GM21367 (cell line): ENCODE results near the gene SOHLH2.

Experiments used
- ATAC-seq: cut with Tn5 transposase; IDR thresholded peaks from one replicate; pipeline ENCODE4 v1.9.1; 2021; ENCODE audit not compliant: unreplicated experiment

Gene SOHLH2

DNA sequence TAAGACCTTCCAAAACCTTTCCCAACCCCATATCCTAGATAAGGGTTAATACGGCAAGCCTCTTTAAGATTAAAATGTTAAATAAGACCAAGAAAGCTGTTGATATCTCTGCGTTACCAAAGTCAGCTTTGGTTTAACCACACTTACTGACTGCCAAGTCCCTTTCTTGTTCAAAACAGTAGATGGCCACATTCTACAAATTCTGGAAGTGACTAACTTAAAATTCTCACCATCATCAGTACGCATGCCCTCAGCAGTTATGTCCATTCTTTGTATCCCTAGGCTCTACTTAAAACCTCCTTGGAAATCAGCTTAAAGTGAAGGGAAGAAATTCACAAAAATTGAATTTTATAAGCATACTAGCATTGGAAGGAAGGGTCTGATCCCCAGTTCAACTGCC, 23.6 kb downstream of the SOHLH2 start:
- ATAC-seq: no peak

DNA sequence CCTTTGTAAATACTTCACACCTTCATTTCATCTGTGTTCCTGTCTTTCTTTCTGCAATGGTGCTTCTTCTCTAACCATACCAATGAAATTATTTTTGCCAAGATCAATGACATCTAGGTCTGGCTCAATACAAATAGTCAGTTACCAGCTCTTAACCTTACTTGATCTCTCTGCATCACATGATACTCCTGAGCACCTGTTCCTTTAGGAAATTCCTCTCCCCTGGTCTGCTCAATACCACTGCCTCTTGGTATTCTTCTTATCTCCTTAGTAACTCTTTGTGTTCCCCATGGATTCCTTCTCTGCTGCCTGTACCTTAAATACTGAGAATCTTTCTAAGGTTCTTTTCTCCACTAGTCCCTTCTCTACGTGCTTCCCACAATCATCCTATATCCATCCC, 25.9 kb downstream of the SOHLH2 start:
- no peak for ATAC-seq

DNA sequence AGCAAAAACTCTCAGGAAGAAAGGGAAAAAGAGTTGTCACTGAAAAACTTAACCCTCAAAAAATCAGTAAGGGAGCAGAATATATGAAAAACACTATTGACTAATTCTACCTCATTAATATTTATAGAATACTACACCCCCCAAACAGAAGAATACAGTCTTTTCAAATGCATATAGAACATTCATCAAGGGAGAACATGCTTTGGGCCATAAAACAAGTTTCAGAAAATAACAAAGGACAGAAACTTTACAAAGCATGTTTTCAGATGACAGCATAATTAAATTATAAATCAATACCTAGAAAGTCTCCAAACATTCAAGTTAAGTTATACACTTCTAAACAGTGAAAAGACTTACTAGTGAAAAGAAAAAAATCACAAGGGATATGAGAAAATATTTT, 30.5 kb downstream of the SOHLH2 start:
- ATAC-seq: no peak

DNA sequence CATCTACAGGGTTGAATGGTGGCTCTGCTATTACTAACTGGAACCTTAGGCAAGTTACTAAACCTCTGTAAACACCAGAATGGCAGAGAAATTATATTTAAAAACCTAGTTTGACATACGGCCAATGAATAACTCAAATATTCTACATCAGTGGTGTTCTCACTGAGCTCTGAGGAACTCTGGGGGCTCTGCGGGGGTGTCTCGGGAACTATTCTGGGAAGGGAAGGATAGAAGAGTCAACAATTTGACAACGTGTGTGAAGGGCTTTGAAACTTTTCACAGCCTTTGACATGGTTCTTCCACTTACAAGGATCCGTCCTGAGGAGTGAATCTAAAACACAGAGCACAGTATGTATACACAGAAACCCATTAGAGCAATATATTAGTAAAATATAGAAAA, 38.7 kb downstream of the SOHLH2 start:
- ATAC-seq: no peak

DNA sequence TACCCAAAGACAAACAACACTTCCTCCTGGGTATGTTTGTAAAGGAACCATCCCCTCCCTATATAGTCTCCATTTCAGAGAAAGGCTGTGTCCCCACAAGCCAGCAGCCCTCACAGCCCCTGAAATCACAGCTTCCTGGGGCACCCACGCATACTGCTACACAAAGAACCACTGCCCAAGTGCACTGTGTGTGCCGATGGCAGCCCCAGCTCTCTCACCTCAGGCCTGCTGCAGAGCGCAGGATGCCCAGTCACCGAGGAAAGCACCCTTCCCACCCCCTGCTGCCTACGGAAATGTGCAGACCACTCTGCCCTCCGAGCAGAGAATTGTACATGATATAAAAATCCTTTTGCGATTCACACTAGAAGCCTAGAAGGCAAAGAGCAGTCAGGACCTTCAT, 39.4 kb downstream of the SOHLH2 start:
- ATAC-seq: no peak

DNA sequence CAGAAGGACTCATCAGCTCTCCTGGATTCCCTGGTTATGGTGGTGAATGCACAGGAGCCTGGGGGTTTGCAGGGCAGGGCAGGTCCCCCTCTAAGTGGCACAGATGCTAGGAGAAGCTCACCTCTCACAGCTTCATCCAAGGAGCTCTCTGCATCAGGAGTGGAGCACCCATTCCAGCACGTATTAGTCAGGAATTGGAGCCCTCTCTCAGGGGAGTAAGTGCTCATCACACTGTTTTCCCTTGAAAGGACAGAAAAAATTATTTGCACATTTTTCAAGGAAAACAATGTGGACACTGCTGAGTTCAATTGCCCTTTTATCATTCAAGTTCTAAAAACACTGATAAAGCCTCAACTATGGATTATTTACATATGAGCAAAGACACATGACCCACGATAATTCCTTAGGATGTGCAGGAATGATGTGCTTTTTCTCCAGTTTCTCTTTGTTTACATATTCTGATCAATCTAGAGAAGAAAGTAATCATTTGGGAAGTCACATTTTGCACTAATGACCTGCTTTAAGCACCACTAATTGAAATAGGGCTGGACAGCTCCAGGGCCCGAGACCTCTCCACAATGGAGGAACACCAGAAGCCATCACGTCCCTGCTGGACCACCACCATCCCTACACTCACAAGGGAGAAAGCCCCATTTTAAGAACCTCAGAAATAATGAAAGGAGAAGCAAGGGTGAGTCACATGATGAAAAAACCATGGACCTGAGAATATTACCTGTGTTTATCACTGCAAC, 40.6 kb downstream of the SOHLH2 start:
- ATAC-seq: no peak

DNA sequence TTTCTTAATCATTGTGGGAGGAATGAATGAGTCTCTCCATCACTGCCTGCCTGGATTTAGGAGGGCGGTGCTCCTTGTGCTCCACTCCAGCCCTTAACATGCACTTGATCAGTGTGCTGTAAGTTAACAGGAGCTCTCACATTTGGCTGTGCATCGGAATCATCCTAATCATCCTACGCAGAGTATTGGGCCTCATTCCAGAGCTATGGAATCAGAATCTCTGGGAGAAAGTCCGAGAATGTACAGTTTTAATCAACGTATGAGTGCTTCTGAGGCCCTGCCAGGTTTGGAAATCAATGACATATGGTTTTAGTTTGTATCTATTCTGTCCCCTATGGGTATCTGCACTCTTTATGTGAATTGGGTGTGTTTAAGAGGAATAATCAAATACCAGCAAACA, 48.3 kb downstream of the SOHLH2 start:
- ATAC-seq: no peak

DNA sequence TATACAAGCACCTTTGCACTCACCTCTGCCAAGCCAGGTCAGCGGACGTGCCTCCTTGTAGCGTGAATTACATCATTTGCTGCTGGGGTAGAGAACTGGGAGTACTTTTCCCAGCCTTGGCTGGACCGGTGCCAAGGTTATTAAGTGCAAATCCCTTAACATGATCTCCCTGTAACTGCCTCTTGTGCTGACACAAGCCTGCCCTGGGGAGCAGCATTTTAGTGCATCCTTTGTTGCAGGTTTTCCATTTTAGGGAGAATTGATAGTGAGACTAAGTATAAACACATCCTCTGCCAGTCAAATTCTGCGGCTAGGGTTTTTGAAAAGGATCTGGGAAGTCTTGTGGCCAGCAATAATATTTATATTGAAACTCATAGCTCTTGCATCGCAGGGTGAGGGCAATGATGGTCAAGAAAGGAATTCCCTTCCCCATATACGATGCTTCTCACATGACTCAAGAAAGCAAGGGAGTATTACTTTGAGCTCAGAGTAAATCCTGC, 50.5 kb downstream of the SOHLH2 start:
- ATAC-seq: no peak

DNA sequence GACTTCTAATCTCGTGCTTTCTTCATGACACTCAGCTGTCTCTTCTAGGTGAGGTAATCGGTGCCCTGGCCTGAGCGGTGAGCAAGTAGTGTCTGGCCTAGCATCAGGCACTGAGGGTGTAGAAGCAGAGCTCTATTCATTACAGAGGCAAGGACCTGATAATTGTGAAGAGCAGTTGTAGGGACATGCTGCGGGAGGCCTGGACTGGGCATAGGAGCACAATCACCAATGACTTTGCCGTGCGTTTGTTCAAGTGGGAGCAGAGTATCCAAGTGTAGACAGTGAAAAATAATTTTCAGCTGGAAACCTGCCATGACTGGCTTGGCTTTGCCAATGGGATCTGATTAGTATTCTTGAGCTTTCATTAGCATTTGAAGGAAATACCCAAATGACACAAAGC, 51.1 kb downstream of the SOHLH2 start:
- ATAC-seq: no peak

DNA sequence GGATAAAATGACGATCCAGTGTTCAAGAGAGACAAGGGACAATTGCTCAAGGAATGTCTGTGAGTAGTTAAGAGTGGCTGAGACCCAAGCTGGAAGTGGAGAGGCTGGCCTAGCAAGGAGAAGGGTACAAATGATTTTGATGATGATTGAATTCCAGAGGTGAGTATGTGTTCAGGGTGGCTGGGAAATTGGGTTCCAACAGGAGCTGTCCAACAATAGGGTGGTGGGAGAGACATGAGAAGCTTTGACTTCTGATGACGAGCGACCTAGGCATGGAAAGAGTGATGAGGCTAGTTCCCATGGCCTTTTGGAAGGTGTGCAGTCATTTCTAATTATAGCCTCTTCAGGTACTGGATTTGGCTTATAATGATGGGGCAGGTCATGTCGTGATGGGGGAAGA, 54.1 kb downstream of the SOHLH2 start:
- no peak for ATAC-seq

DNA sequence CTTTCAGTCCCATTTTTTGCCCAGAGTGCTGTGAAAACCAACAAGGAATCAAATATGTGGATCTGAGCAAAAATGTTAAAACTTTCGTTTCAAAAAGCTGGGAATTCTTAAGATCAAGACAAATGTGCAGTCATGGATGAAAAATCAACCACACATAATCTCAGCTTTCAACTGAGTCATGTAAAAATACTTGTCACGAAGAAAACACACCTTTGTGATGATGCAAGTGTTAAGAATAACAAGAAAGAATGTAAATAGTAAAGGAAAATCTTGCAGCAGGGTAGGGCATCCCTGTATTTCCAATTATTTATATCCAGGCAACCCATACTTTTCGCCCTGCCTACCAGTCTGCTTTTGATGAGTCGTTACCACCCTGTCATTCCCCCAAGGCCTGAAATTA, 55.7 kb downstream of the SOHLH2 start:
- no peak for ATAC-seq

DNA sequence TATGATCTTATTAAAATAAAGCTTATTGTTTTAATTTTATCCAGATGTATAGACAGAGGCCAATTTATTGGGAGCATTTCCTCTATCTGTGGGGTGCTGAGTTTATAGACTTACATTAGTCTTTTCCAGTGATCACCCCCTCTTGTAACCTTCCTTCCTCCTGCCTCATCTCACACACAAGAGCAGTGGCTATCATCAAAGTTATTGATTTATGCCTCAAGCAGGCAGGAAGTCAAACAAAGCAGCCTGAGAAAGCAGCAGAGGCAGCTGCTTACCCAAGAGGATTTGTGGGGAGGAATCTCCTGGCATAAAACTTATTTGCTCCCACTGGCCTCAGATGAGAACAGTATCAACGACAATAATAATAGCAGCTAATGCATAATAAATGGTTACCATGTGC, 56.9 kb downstream of the SOHLH2 start:
- ATAC-seq: no peak

DNA sequence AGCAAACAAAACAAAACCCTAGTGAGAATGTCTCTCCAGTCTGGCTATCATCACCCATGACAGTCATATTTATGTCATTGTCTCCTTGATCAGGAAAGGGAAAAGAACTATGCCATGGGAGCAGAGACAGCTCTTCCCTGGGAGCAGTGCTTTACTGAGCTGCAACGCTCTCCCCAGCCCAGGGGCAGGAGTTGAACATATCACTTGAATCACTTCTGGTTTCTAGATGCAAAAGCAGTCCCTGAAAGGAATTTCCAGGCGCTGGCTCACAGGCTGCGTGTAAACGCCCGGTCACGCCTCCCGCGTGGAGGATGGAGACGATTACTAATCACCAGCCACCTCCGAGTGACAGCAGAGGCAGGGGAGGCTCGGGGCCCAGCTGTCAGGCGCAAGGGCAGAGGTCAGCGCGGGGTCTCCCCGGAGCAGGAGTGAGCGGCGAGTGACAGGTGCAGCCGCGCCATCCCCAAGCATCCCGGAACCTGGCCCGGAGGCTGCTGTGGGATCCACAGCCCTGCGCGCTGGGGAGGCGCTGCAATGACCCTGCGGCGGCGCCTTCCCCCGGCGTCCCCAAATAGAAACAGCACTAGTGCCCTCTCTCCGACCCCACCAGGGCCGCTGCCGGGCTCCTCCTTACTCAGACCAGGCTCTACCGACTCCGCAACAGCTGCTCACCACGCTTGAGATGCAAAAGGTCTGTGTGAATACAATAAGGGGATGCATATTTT, 59.6 kb downstream of the SOHLH2 start:
- no peak for ATAC-seq

DNA sequence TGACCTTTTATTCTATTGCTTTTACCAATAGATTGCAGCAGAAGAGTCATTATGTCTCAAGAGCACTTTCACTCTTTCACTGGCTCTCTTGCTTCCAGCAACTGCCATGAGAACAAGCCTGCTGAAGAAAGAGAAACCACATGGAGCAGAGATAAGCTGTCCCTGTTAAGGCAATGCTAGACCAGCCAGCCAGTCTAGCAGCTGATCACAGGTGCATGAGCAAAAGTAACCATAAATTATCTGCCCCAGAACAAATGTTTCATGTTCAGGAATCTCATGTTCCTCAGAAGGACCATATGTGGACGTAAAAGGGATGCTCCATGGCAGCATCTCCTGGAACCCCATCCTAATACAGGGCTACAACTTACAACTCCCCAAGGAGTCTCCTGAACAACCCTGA, 62.8 kb downstream of the SOHLH2 start:
- no peak for ATAC-seq

DNA sequence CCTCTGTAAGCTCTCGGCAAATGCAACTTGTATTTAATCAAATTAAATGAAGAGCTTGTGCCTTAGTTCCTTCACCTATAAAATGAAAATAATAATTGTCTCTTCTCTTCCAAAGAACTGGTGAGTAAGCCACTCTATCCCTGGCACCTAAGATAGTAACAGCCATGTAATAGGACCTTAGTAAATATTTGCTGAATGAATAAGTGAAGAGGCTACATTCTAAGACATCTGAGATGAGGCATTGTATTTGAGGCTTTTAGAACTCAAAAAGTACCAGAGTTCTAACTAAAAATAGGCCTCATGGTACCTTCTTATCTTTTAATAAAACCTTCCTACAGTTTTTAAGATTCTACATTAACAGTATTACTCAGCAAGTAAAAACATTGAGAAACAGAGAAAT, 65.9 kb downstream of the SOHLH2 start:
- ATAC-seq: no peak

DNA sequence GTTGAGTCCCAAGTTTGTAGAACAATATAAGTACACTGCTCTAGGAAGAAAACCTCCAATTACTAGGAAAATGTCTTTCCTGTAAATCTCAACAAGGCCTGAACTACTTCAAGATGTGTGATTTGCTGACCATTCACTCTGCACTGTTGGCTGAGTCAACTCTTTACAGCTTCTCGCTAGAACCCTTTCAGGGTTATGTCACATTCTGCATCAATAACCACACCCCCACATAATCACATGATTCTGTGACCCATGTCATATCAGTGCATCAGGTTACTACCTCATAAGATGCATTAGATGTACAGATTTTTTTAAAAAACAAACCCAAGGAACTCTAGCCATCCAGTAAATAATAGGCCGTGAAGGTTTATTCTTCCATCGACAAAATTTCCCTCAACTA, 67.0 kb downstream of the SOHLH2 start:
- no peak for ATAC-seq

DNA sequence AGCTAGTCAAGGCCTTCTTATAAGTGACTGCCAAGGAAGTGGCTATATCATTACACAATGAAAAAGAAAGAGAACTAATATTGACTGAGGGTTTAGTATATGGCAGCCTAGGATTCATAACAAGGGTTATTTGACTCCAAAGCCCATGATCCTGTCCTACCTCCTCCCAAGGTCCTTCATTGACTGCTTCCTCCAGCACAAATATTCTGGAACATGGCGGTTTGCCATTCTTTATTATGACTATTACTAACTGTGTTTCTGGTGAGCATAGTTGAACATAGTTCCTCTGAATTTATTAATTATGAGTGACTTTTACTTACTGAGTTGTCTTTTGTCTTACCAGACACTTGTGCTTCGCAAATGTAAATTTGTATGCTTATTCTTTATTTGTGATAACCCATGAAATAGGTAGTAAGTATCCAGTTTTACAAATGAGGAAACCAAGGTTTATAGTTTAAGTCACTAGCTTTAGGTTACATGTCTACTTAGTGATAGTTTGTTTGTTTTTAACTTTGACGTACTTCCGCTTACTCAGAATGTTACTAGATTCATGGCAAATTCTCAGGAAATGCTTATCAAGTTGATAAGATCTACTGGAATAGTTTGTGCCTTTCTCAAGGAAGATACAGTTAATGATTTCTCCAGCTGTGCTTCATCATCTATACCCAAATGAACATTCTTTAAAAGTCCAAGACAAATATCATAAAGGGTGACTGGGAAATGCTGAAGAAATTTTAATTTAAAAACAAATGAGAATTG, 67.7 kb downstream of the SOHLH2 start:
- no peak for ATAC-seq

DNA sequence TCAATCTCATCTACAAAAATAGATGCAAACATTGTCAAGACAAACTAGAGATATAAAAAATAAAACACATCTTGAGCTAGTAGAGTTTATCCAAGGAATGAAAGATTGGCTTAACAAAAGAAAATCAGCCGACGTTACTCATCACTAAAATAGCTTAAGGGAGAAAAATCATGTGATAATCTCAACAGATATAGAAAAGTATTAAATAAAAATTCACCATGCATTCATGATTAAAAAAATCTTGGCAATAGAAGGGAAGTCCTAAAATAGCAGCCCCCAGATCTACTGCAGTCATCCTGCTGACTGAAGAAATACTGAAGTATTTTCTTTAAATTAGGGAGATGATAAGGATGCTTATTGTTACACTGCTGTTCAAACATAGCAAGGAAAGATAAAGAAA, 70.6 kb downstream of the SOHLH2 start:
- no peak for ATAC-seq

DNA sequence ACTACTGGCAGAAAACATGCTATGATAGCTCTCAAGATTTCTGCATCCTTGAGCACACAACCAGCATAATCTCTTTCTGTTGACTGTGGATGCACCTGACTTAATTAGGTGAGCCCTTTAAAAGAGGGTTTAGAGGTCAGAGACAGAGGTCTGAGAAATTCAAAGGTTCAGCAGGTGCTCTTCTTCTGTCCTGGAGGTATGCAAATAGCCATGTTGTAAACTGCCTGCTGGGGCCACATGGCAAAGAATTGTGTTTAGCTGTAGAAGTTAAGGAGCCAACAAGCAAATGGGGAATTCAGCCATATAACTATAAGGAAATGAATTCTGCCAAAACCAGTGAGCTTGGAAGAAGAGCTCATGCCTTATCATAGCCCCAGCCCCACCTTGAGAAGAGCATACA, 71.6 kb downstream of the SOHLH2 start:
- ATAC-seq: no peak

DNA sequence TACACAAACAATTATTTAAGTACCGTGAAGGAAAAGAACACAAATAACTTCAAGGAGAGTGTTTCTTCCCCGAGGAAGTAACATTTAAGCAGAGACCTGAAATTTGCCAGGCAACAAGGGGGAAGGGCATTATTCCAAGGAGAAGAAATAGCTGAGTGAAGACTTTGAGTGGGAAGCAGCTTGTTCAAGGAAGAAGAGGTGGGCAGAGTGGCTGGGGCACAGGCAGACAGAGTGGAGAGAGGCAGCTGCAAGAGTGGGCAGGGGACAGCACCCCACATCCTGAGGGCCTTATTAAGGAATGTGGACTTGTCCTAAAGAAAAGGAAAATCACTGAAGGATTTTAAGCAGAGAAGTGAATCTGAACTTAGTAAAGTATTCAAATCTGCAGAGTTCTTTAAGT, 78.5 kb downstream of the SOHLH2 start:
- no peak for ATAC-seq

DNA sequence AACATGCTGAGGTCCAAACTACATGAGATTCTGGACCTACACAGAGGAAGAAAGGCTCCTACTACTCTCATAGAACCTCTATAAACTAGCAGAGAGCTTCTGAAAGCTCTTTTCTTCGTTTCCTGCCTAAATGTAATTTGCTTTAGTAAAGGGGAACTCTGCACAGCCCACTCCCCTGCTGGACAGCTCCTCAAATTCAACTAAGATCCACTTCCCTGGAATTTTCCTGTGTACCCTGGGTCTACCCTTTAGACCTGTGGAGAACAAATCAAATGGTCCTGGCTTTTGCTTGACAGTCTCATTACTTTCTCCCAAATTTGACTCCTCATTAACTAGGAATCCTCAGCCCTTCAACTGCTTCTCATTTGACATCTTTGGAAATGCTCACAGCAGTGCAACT, 79.7 kb downstream of the SOHLH2 start:
- ATAC-seq: no peak
